Tibial nerve (tissue), 4 donors: Measurements from ENCODE around the gene CHST15. TPM values are rescaled to one million over a fixed set of nuclear protein-coding genes. Genes with fewer than 3 reads are reported as not detected.

ENCODE experiments used
- DNase-seq, 2 donors: peaks; one replicate each; pipeline ENCODE4 v3.0.0-alpha.2; 2019; ENCODE audit warnings: low spot score in 2 of 2
- H3K27ac ChIP-seq, 4 donors: fragments of 200-600 bp; sonication (generic) in 3 of 4; one replicate each; pipeline ENCODE4 v1.5.1; 2017 to 2019; ENCODE audit warnings: mild to moderate bottlenecking in 1 of 4
- H3K27me3 ChIP-seq, 2 donors: fragments of 200-600 bp; sonication (generic) in 1 of 2; one replicate each; pipeline versions ENCODE4 v1.5.1 to v1.6.0; 2017 to 2019
- H3K36me3 ChIP-seq, 3 donors: fragments of 200-600 bp; sonication (generic); one replicate each; pipeline ENCODE4 v1.5.1; 2018 to 2019
- H3K4me1 ChIP-seq, 4 donors: fragments of 200-600 bp; sonication (generic) in 3 of 4; one replicate each; pipeline ENCODE4 v1.5.1; 2017 to 2019
- H3K4me3 ChIP-seq, 4 donors: fragments of 200-600 bp; sonication (generic) in 3 of 4; one replicate each; pipeline ENCODE4 v1.5.1; 2017 to 2019; ENCODE audit warnings: mild to moderate bottlenecking in 1 of 4, moderate library complexity in 1 of 4
- H3K9me3 ChIP-seq, 4 donors: fragments of 200-600 bp; sonication (generic) in 3 of 4; one replicate each; pipeline ENCODE4 v1.5.1; 2017 to 2019
- EP300 ChIP-seq, 2 donors: sonication (generic); formaldehyde crosslinking; IDR thresholded peaks; one replicate each; pipeline ENCODE4 v1.6.1; 2017; ENCODE audit warnings: antibody characterized with exemption in 2 of 2, mild to moderate bottlenecking in 1 of 2
- POLR2A ChIP-seq, 2 donors: fragments of 450-650 bp; IDR thresholded peaks; one replicate each; pipeline ENCODE4 v1.6.1; 2017; ENCODE audit warnings: antibody characterized with exemption in 2 of 2, mild to moderate bottlenecking in 2 of 2, moderate library complexity in 2 of 2
- WGBS, 2 donors: methylation state at CpG; one replicate each; pipeline ENCODE4 v1.1.5; 2018; 5-methylcytosine and 5-hydroxymethylcytosine counted together
- total RNA-seq, 4 donors: library from RNA; depleted of rRNA; stranded (reverse); fragments of >200 nt; gene quantifications; one replicate each; pipeline ENCODE4 v1.1.0, GENCODE V29; 2016
- TF ChIP-seq, protein P1 (sequence below), 5 experiments: fragments of 200-600 bp in 3 of 5; fragments of 450-650 bp in 2 of 5; sonication (generic) in 3 of 5; IDR thresholded peaks; one replicate each; pipeline ENCODE4 v1.5.1; 2016 to 2019; ENCODE audit warnings: antibody characterized with exemption in 5 of 5, mild to moderate bottlenecking in 3 of 5, moderate library complexity in 2 of 5

The CHST15 gene
- total RNA-seq, 4 donors from 2014 or later, result 29.8 to 45.6 (median 34.3) TPM

DNA sequence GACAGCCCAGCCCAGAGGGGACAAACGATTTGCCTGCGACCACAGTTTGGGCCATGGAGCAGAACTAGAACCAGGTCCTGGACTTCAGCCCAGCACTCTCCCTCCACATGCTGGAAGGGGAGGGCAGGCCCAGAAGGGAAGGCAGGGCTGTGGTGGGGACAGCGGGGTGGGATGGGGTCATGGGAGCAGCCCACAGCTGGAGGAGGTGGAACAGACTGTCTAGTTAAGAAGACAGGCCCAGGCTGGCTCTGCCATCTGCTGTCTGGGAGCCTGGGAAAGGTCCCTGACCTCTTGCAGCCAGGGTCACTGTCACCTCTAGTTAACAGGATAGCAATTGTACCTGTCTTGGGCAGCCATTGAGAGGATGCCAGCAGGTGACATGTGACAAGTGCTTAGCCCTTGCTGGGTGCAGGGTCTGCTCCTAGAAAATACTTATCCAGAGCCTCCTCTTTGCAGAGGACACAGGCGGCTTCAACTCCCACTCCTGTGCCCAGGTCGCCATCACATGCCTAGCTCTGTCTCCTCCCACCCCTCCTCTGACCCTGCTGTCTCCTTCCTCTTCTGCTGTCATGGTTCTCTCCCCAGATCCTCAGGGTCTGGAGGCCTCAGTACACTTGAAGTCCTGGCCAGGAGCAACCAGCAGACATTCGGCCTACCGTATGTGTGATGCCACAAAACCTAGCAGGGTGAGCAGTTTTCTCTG, 37.0 kb upstream of the CHST15 start:
- H3K36me3 ChIP-seq, result no peaks in the 10 kb centered on the region
- TF ChIP-seq, protein P1, sequence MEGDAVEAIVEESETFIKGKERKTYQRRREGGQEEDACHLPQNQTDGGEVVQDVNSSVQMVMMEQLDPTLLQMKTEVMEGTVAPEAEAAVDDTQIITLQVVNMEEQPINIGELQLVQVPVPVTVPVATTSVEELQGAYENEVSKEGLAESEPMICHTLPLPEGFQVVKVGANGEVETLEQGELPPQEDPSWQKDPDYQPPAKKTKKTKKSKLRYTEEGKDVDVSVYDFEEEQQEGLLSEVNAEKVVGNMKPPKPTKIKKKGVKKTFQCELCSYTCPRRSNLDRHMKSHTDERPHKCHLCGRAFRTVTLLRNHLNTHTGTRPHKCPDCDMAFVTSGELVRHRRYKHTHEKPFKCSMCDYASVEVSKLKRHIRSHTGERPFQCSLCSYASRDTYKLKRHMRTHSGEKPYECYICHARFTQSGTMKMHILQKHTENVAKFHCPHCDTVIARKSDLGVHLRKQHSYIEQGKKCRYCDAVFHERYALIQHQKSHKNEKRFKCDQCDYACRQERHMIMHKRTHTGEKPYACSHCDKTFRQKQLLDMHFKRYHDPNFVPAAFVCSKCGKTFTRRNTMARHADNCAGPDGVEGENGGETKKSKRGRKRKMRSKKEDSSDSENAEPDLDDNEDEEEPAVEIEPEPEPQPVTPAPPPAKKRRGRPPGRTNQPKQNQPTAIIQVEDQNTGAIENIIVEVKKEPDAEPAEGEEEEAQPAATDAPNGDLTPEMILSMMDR (IDR thresholded peaks at IDR 0.05), result no peak
- TF ChIP-seq POLR2A (IDR thresholded peaks at IDR 0.05) (no peak), EP300 (IDR thresholded peaks at IDR 0.05) (no peak)
- no peaks in the 10 kb centered on the region for H3K27me3 ChIP-seq
- H3K4me3 ChIP-seq, result no peak overlapping the region
- WGBS, 2 donors, result 78 to 82% methylated on average over 7 of the region's 7 CpGs
- DNase-seq, result no peak
- H3K27ac ChIP-seq, result no peak overlapping the region
- no peaks in the 10 kb centered on the region for H3K9me3 ChIP-seq
- H3K4me1 ChIP-seq, result peaks cover 0 to 9% (median 0%) of the 10 kb centered on the region in 4 donors

DNA sequence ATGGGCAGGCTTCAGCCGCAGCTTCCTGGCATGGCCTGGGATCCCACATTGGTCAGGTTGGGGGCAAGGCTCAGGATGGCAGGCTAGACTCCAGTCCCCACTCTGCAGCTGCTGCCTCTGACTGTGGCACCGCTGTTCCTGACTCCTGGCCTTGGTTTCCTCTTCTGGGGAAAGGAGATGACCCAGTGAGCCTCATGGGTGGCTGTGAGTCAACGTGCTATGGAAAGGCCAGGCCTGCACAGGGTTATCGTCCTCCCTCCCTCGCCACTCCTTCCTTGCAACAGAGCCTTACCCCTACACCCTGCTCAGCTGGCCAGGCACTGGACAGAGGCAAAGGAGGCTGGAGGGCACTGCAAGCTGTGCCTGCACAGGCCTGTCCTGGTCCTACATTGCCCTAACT, 36.1 kb upstream of the CHST15 start:
- TF ChIP-seq, protein P1 (IDR thresholded peaks at IDR 0.05), result no peak
- no peak for TF ChIP-seq EP300 (IDR thresholded peaks at IDR 0.05)
- no peak for TF ChIP-seq POLR2A (IDR thresholded peaks at IDR 0.05)
- 92 to 98% methylated on average over 5 of the region's 5 CpGs for WGBS, 2 donors
- H3K4me3 ChIP-seq, result no peak overlapping the region

DNA sequence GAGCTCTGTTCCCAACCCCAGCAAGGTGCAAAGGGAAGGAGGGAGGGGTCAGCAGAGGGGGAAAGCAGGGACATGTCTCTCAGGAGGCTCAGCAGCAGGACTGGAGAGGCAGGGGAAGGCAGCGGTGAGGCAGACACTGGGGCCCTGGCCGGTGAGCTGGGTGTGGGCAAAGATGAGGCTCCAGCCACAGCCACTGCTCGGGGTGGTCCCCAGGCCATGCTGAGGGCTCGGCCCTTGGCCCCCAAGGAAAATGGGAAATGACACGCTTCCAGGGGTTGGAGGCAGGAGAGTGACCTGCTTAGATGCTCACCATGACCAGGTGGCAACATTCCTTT, 35.4 kb upstream of the CHST15 start:
- no peak overlapping the region for H3K4me3 ChIP-seq
- peaks cover 0 to 9% (median 0%) of the 10 kb centered on the region in 4 donors for H3K4me1 ChIP-seq
- 82 to 88% methylated on average over 5 of the region's 5 CpGs for WGBS, 2 donors
- no peaks in the 10 kb centered on the region for H3K9me3 ChIP-seq
- no peaks in the 10 kb centered on the region for H3K27me3 ChIP-seq
- no peaks in the 10 kb centered on the region for H3K36me3 ChIP-seq
- H3K27ac ChIP-seq, result no peak overlapping the region
- no peak for DNase-seq
- TF ChIP-seq POLR2A (IDR thresholded peaks at IDR 0.05), result no peak
- no peak for TF ChIP-seq EP300 (IDR thresholded peaks at IDR 0.05)
- TF ChIP-seq, protein P1 (IDR thresholded peaks at IDR 0.05), result no peak

More for the DNA sequence above, 36.1 kb upstream of the CHST15 start:
- DNase-seq, result no peak
- H3K27me3 ChIP-seq, result no peaks in the 10 kb centered on the region
- H3K4me1 ChIP-seq, result peaks cover 0 to 9% (median 0%) of the 10 kb centered on the region in 4 donors
- H3K36me3 ChIP-seq, result no peaks in the 10 kb centered on the region
- no peaks in the 10 kb centered on the region for H3K9me3 ChIP-seq
- no peak overlapping the region for H3K27ac ChIP-seq

DNA sequence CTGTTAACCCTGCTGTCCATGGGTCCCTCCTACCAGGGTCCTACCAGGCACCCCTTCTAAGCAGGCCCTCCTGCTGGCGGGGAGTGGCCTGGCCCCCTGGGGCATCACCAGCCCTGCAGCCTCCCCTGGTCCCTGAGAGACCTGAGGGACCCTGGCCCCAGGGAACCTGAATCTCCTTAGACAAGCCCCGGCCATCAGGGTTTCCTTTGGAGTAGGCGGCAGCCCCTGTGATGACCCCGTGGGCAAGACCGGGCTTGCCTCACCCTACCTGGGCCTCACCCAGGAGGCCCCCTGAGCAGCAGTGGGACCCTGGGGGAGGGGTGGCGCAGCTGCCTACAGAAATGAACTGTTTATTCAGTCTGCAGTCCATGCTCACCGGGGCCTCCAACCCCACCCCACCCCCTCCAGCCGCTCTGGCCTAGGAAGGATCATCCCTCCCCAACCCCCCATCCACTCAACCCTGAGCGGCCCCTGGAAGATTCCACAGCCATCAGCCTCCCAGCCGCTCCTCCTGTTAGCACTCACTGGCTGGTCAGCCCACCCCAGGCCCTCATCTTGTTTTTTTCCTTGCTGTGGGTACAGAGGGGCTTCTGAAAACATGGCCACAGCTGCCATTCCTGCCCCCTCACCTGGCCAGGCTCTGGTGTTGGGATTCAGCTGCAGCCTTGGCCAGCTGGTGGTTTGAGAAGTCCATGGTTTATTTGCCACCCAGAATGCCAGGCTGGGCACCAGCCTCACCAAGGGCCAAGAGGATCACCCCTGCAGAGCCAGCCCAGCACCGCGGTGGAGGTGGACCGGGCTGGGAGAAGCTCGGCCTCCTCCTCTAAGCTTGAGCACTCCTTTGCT, 34.8 kb upstream of the CHST15 start:
- Histone ChIP-seq H3K4me3 (no peak overlapping the region), H3K27ac (no peak overlapping the region), H3K36me3 (no peaks in the 10 kb centered on the region), H3K9me3 (no peaks in the 10 kb centered on the region), H3K4me1 (peaks cover 0 to 9% (median 0%) of the 10 kb centered on the region in 4 donors), H3K27me3 (no peaks in the 10 kb centered on the region)
- no peak for DNase-seq
- 89 to 91% methylated on average over 8 to 12 of the region's 14 CpGs for WGBS, 2 donors
- TF ChIP-seq POLR2A (IDR thresholded peaks at IDR 0.05), result no peak

DNA sequence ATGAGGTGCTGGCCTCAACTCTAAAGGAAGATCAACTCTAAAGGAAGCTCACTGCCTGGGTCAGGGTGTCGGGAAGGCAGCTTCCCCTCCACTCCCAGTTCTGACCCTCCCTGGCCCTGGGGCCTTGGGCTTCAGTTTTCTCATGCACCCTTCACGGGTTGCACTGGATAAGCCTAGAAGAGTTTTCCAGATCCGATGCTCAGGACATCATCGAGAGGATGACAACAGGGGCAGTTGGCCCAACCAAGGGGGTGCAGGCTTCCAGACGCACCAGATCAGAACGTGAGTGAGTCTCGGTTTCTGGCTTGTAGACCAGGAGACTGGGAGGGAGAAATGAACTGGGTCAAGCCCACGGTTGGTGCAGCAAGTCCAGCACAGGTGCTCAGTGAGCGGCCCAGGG, 34.2 kb upstream of the CHST15 start:
- 85 to 91% methylated on average over 9 of the region's 9 CpGs for WGBS, 2 donors

DNA sequence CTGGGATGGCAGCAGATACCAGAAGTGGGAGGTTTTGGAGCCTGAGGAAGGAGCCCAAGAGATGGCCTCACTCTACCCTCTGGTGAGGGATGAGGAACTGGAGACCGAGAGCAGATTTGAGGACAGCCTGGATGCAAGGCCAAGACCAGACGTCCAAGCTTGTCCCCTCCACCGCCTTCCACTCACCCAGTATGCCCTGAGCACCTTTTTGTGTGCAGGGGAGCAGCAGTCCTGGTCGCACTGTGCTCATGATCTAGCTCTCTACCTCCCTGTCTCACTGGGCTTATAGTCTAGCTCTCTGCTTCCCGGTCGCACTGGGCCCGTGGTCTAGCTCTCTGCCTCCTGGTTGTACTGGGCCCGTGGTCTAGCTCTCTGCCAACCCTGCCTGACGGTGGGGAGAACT, 33.6 kb upstream of the CHST15 start:
- 85 to 91% methylated on average over 9 of the region's 9 CpGs for WGBS, 2 donors
- no peak overlapping the region for H3K4me3 ChIP-seq
- H3K4me1 ChIP-seq, result peaks cover 0 to 9% (median 0%) of the 10 kb centered on the region in 4 donors
- DNase-seq, result no peak
- H3K36me3 ChIP-seq, result no peaks in the 10 kb centered on the region
- no peaks in the 10 kb centered on the region for H3K9me3 ChIP-seq
- no peak overlapping the region for H3K27ac ChIP-seq
- TF ChIP-seq POLR2A (IDR thresholded peaks at IDR 0.05), result no peak
- TF ChIP-seq EP300 (IDR thresholded peaks at IDR 0.05), result no peak
- TF ChIP-seq, protein P1 (IDR thresholded peaks at IDR 0.05), result no peak
- no peaks in the 10 kb centered on the region for H3K27me3 ChIP-seq

More for the DNA sequence above, 34.2 kb upstream of the CHST15 start:
- Histone ChIP-seq H3K4me3 (no peak overlapping the region), H3K27ac (no peak overlapping the region), H3K36me3 (no peaks in the 10 kb centered on the region), H3K9me3 (no peaks in the 10 kb centered on the region), H3K27me3 (no peaks in the 10 kb centered on the region), H3K4me1 (peaks cover 0 to 9% (median 0%) of the 10 kb centered on the region in 4 donors)
- DNase-seq, result no peak
- TF ChIP-seq POLR2A (IDR thresholded peaks at IDR 0.05), result no peak
